BE2C (cell line): ENCODE measurements around the gene ADAMTS17.

ENCODE experiments used
- DNase-seq: peaks from one replicate; pipeline ENCODE4 v3.0.0-alpha.2; 2020
- H3K27me3 ChIP-seq: fragments of 250-450 bp; sonication (Bioruptor Pico); 2 replicates; pipeline ENCODE4 v1.5.1; 2020; ENCODE audit warnings: mild to moderate bottlenecking
- H3K36me3 ChIP-seq: fragments of 250-450 bp; sonication (Bioruptor Pico); 2 replicates; pipeline ENCODE4 v1.5.1; 2020; ENCODE audit warnings: mild to moderate bottlenecking
- H3K4me1 ChIP-seq: fragments of 250-450 bp; sonication (Bioruptor Pico); 2 replicates; pipeline ENCODE4 v1.5.1; 2020
- H3K4me3 ChIP-seq: 2 replicates; pipeline ENCODE4 v1.5.1; 2011; ENCODE audit warnings: low read depth, low read length
- H3K9me3 ChIP-seq: fragments of 250-450 bp; sonication (Bioruptor Pico); 2 replicates; pipeline ENCODE4 v1.5.1; 2020
- TF ChIP-seq, protein P1 (sequence below): IDR thresholded peaks from 2 replicates; pipeline ENCODE4 v1.5.1; 2012; ENCODE audit warnings: mild to moderate bottlenecking, low read depth, low read length

Gene ADAMTS17

DNA sequence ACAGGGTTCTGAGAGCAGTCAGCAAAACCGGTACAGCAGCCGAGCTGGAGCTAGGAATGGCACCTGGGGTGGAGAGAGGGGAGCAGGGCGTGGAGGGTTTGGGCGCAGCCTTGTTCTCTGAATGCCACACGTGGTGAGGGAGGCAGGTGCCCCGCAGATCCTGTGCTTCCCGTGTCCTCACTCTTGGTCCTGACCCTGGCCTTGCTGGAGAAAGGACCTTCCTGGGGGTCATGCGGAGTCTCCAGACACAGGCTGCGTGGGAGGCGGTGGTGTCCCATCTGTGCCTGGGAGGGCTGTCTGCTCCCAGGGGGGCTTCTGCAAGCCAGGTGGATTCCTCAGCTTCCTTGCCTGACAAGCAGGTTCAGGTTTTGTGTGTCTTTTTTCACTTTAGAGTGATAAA, 363.8 kb downstream of the ADAMTS17 start:
- TF ChIP-seq, protein P1, sequence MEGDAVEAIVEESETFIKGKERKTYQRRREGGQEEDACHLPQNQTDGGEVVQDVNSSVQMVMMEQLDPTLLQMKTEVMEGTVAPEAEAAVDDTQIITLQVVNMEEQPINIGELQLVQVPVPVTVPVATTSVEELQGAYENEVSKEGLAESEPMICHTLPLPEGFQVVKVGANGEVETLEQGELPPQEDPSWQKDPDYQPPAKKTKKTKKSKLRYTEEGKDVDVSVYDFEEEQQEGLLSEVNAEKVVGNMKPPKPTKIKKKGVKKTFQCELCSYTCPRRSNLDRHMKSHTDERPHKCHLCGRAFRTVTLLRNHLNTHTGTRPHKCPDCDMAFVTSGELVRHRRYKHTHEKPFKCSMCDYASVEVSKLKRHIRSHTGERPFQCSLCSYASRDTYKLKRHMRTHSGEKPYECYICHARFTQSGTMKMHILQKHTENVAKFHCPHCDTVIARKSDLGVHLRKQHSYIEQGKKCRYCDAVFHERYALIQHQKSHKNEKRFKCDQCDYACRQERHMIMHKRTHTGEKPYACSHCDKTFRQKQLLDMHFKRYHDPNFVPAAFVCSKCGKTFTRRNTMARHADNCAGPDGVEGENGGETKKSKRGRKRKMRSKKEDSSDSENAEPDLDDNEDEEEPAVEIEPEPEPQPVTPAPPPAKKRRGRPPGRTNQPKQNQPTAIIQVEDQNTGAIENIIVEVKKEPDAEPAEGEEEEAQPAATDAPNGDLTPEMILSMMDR, result no peak
- Histone ChIP-seq H3K4me3 (no peak overlapping the region), H3K4me1 (peaks cover 5% of the 10 kb centered on the region), H3K27me3 (no peaks in the 10 kb centered on the region), H3K36me3 (no peaks in the 10 kb centered on the region), H3K9me3 (no peaks in the 10 kb centered on the region)
- no peak for DNase-seq

DNA sequence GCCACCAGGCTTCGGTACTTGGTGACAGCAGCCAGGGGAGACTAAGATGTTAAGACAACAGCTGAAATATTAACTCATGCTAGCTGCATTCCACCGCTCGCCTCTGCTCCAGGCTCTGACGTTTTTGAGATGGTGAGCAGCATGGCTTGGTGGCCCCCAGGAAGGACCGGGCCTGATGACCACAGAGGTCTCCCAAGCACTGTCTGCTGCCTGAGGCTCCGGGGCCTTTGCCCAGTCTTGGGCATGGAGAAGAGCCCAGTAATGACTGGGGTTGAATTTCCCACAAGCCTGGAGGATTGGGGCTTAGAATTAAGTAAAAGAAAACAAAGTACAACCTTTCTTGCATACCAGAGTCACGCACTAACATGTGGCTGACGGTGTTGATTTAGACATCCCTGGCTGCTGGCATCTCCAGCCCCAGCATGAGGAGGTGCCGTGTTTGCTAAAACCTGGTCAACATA, 364.9 kb downstream of the ADAMTS17 start:
- Histone ChIP-seq H3K36me3 (no peaks in the 10 kb centered on the region), H3K4me1 (no peaks in the 10 kb centered on the region), H3K27me3 (no peaks in the 10 kb centered on the region), H3K9me3 (no peaks in the 10 kb centered on the region), H3K4me3 (no peak overlapping the region)
- DNase-seq, result no peak
- TF ChIP-seq, protein P1, result no peak

DNA sequence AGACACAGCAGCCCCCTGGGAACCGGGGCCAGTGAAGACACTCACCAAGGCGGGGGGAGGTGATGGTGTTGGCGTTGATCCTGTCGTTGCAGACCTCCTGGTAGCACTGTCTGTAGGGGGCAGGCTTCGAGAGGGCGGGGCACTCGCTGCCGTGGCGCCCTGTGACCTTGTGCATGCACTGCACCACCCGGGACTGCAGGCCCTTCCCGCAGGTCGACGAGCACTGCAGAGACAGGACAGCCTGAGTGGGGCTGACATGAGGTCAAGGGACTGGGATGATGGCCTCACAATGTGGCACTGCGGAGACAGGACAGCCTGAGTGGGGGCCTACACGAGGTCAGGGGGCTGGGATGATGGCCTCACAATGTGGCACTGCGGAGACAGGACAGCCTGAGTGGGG, 365.8 kb downstream of the ADAMTS17 start:
- no peak overlapping the region for H3K4me3 ChIP-seq

DNA sequence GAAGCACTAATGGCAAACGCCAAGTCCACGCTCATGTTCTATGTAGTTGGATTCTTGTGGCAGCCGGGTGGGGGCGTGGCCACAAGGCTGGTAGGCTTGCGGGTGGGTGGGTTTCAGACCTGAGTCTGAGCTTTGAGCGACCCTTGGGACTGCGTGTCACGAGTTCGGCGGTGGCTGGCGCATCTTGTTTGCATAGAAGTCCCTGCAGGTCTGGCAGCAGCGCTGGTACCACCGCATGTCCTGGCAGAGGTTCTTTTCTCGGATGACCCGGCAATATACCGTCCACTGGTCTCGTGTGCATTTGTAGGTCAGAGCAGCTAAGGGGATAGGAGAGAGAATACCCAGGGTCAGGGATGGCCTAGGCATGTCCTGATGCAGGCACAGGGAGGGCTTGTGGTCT, 367.5 kb downstream of the ADAMTS17 start:
- no peaks in the 10 kb centered on the region for H3K9me3 ChIP-seq
- no peaks in the 10 kb centered on the region for H3K4me1 ChIP-seq
- TF ChIP-seq, protein P1, result no peak
- no peaks in the 10 kb centered on the region for H3K36me3 ChIP-seq
- DNase-seq, result no peak
- no peaks in the 10 kb centered on the region for H3K27me3 ChIP-seq
- H3K4me3 ChIP-seq, result no peak overlapping the region

More for the DNA sequence above, 365.8 kb downstream of the ADAMTS17 start:
- H3K9me3 ChIP-seq, result no peaks in the 10 kb centered on the region
- H3K4me1 ChIP-seq, result no peaks in the 10 kb centered on the region
- no peaks in the 10 kb centered on the region for H3K36me3 ChIP-seq
- no peaks in the 10 kb centered on the region for H3K27me3 ChIP-seq
- TF ChIP-seq, protein P1, result no peak
- no peak for DNase-seq

DNA sequence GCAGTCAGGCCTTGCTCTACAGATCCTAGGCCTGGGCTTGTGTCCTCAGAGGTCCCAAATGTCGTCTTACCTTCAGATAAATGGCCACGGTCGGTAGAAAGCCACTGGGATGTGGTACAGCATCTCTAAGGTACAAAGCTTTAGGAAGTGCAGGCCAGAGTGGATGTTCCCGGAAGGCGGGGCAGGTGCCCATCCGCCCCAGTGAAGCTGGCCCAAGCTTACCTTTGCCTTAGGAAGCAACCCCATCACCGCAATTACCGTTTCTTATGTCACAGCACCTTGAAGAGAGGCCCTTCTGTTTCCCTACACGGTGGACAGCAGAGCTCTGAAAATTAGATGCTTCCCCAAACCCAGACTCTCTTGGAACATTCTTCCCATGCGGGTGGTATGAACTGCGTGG, 368.4 kb downstream of the ADAMTS17 start:
- TF ChIP-seq, protein P1, result no peak

DNA sequence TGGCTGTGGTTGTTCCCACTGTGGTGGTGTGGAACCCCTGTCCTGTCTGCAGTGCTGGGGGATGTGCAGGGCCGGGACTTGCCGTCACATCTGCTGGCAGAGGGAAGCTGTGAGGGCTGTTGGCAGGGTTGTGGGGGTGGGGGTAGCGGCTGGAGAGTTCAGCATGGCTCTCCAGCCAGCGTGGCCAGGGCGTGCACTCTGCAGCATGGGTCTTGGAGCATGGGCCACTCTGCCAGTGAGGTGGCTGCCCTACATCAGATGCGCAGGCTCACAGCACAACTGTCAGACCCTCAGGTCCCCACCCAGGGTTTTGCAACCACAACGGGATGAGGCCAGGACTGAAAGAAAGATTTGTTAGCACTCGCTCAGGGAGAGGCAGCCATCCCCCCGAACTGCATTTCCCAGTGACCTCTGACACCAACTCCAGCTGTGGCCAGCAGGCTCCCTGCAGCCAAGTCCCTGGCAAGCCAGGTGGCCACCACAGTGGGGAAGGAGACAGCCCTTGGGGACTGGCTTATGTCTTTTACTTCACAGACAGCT, 370.8 kb downstream of the ADAMTS17 start:
- Histone ChIP-seq H3K36me3 (no peaks in the 10 kb centered on the region), H3K4me1 (peaks cover 7% of the 10 kb centered on the region), H3K9me3 (no peaks in the 10 kb centered on the region; the same call in 1 of the 2 replicates), H3K4me3 (no peak overlapping the region), H3K27me3 (no peaks in the 10 kb centered on the region)
- TF ChIP-seq, protein P1, result no peak
- DNase-seq, result no peak

More for the DNA sequence above, 368.4 kb downstream of the ADAMTS17 start:
- H3K27me3 ChIP-seq, result no peaks in the 10 kb centered on the region
- H3K4me1 ChIP-seq, result no peaks in the 10 kb centered on the region
- no peak for DNase-seq
- no peaks in the 10 kb centered on the region for H3K36me3 ChIP-seq
- no peaks in the 10 kb centered on the region; the same call in 1 of the 2 replicates for H3K9me3 ChIP-seq
- no peak overlapping the region for H3K4me3 ChIP-seq
